ENCODE data around the gene TAPT1. TPM values are rescaled to one million over a fixed set of nuclear protein-coding genes. Genes with fewer than 3 reads are reported as not detected.
"Not testable (repeated sequence)": the region's sequence is repeated elsewhere in the genome, so short reads cannot be mapped to it uniquely, and the experiment has no call there.

The TAPT1 gene, protein sequence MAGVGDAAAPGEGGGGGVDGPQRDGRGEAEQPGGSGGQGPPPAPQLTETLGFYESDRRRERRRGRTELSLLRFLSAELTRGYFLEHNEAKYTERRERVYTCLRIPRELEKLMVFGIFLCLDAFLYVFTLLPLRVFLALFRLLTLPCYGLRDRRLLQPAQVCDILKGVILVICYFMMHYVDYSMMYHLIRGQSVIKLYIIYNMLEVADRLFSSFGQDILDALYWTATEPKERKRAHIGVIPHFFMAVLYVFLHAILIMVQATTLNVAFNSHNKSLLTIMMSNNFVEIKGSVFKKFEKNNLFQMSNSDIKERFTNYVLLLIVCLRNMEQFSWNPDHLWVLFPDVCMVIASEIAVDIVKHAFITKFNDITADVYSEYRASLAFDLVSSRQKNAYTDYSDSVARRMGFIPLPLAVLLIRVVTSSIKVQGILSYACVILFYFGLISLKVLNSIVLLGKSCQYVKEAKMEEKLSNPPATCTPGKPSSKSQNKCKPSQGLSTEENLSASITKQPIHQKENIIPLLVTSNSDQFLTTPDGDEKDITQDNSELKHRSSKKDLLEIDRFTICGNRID
- 10 to 100 TPM; 32.6 to 34.4 TPM for total RNA-seq

DNA sequence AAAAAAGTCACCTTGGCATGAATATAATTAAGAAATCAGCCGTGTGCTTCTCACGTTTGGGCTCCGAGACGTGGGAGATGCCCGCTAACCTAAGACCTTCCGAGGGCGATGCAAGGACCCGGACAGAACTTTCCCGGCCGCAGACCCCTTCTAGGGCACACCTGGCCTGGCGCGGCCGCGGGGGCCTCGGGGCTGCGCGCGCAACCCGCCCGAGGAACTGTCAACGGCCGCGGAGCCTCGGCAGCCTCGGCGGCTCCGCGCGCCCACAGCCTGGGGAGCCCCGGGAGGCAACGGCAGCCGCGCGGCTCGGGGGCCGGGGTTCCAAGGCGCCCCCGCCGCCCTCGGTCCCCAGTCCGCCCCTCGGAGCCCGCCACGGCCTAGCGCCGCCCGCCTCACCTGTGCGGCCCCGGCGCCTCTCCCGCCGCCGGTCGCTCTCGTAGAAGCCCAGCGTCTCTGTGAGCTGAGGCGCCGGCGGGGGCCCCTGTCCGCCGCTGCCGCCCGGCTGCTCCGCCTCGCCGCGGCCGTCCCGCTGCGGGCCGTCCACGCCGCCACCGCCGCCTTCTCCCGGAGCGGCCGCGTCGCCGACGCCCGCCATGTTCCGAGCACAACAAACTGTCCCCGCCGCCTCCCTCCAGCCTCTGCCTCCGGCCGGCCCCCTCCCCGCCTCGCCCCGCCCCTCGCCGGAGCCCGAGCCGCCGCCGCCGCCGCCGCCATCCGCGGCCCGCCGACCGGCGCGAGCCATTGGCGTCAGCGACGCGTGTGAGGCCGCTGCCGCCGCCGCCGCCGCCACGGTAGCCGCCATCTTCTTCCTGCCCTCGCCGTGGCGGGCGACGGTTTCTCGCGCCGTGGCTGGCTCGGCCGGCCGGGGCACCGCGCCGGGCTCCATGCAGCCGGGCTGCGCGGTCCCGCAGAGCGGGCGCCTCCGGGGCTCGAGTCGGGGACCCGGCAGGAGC, at the start of gene TAPT1:
TSS of gene TAPT1 (minus strand) at position 609 of the 953 bp plus-strand sequence. CDS start at position 595, 14 bp downstream.
- intact Hi-C loops (cut with DNase I, micrococcal nuclease): loop anchor here (1.0 to 10.0 kb wide), 15 partner anchors 9 to 1796 kb away; partner anchors contain the start of genes CD38 (in 2 of the 2), CPEB2 (in 2 of the 2), FBXL5 (in 2 of the 2) and DCAF16 (in 1 of the 2)
- peak within 1 kb of the TSS; percentile 90 for H3K4me3 Mint-ChIP-seq
- peak within 1 kb of the TSS; percentile 98 for H3K27ac Mint-ChIP-seq
- DNase-seq: peak; percentile 89
- ChIA-PET CTCF (interaction anchor here (1.5 to 2.4 kb wide), 3 partner anchors 16 to 38 kb away, joined by 5 to 18 read pairs (median 8); no protein-coding TSS in a partner anchor), POLR2A (no interaction called here)
- ATAC-seq: peak; percentile 80
- H3K36me3 Mint-ChIP-seq (ENCODE audit: low read depth): peaks cover 24% of the 10 kb centered on the region
- no peaks in the 10 kb centered on the region for H3K27me3 Mint-ChIP-seq
- peaks cover 56% of the 10 kb centered on the region for H3K4me1 Mint-ChIP-seq
- H3K9me3 Mint-ChIP-seq (ENCODE audit: low read depth): no peaks in the 10 kb centered on the region

DNA sequence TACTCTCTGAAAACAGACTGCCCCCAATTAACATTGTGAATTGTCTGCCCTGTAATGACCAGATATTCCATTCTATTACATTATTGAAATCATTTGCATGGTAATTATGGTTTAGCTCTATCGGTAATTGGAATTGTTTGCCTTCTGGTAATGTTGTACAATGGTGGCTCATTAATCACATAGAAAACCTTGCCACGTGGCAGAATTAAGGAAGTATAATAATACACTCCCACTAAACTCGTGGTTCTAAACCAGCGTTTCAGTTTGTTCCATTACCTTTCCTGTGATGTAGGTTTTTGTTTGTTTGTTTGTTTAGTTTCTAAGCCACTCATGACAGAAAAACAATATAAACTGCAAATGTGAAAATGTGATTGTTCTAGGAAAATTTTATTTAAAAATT, 45.1 kb upstream of the TAPT1 start:
- intact Hi-C loops (cut with DNase I, micrococcal nuclease): no loop called here

DNA sequence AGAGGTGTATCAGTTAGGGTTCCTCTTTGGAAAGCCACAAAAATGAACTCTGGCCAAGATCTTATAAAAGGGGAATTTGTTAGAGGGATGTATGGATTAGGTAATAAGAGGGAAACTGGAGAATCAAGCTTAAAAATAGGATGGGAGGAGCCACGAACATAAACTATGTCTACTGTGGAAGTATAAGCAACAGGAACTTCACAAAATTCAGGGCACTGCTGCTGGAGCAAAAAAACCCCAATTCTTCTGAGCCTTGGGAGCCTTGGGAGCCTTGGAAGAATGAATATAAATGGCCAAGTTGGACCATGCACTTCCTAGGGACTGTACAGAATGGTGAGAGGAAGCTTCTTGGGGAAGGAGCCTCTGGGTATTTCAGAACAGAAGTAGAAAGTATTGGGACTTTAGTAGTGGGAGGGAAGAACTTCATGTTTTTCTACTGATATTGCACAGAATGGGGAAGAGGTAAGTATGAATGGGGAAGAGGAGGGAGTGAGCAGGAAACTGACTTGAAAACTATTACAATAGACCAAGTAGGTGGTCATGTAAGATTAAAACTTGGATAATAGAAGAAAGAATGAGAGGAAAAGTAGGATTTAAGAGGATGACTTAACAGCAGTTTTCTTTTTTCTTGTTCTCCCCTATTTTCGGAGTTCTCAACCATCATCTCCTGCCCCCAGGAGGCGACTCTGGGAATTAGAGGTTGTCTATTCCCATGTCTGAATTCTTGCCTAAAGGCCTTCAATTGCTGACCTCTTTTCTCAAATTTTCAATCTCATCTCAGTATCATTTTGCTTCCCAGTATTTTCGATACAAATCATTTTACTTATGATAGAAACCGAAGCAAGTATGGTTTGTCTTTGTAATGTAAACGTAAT, 44.4 kb upstream of the TAPT1 start:
- Mint-ChIP-seq H3K36me3 (ENCODE audit: low read depth) (no peaks in the 10 kb centered on the region), H3K4me3 (no peak overlapping the region), H3K4me1 (peaks cover 3% of the 10 kb centered on the region), H3K27me3 (no peaks in the 10 kb centered on the region), H3K9me3 (ENCODE audit: low read depth) (no peaks in the 10 kb centered on the region), H3K27ac (no peak overlapping the region)
- intact Hi-C loops (cut with DNase I, micrococcal nuclease): no loop called here
- ChIA-PET CTCF (interaction anchor here (1.4 kb wide), 1 partner anchor 65 kb away, joined by 3 read pairs; no protein-coding TSS in a partner anchor), POLR2A (no interaction called here)
- no peak for DNase-seq
- ATAC-seq: no peak

More for the DNA sequence above, 45.1 kb upstream of the TAPT1 start:
- H3K9me3 Mint-ChIP-seq (ENCODE audit: low read depth): peaks cover 5% of the 10 kb centered on the region
- peaks cover 3% of the 10 kb centered on the region for H3K4me1 Mint-ChIP-seq
- ChIA-PET POLR2A (no interaction called here), CTCF (interaction anchor here (1.4 kb wide), 1 partner anchor 66 kb away, joined by 3 read pairs; no protein-coding TSS in a partner anchor)
- DNase-seq (no peak), ATAC-seq (no peak)
- H3K27me3 Mint-ChIP-seq: no peaks in the 10 kb centered on the region
- H3K36me3 Mint-ChIP-seq (ENCODE audit: low read depth): no peaks in the 10 kb centered on the region
- no peak overlapping the region for H3K4me3 Mint-ChIP-seq
- no peak overlapping the region for H3K27ac Mint-ChIP-seq

DNA sequence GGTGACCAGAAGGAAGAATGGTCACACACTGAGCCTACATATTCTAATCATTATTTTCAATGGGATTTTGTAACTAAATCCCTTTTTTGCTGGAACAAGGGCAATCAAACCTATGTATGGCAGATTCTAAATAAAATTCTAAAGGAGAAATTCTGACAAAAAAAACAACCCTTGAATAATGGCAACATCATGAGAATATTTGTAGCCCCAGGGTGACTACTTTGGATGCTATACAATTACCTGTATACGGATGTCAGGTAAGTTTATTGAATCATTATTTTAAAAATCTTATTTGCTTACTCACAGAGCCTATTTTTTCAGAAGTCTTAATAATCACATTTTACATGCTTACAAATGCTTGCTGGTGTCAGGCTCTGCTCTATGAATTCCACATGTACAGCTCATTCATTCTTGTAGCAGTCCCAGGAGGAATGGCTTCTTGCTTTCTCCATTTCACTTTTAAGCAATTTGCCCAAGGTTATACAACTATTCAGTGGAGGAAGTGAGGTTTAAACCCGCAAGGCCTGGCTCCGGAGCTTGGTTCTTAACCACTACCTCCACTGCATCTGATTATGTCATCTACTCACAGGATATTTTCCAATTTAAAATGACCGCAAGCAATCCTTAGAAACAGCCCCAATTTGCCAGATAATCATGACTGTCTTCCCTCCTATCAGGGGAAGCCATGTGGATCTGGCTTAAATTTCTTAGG, 43.6 kb upstream of the TAPT1 start:
- POLR2A ChIA-PET; H3K27ac Mint-ChIP-seq; H3K27me3 Mint-ChIP-seq; H3K4me3 Mint-ChIP-seq; H3K36me3 Mint-ChIP-seq (ENCODE audit: low read depth); DNase-seq; H3K4me1 Mint-ChIP-seq; H3K9me3 Mint-ChIP-seq (ENCODE audit: low read depth); ATAC-seq: not testable (repeated sequence)
- intact Hi-C loops (cut with DNase I, micrococcal nuclease): loop anchor here (5.0 to 10.0 kb wide), 2 partner anchors 385 to 463 kb away; no protein-coding TSS in a partner anchor
- CTCF ChIA-PET: interaction anchor here (0.8 to 1.4 kb wide), 2 partner anchors 65 to 242 kb away, joined by 3 read pairs; no protein-coding TSS in a partner anchor

GRCh38 chr4:16269240-16269639, 43.0 kb upstream of the TAPT1 start:
- peaks cover 3% of the 10 kb centered on the region for H3K4me1 Mint-ChIP-seq
- ATAC-seq (no peak), DNase-seq (no peak)
- H3K27me3 Mint-ChIP-seq: no peaks in the 10 kb centered on the region
- no peaks in the 10 kb centered on the region for H3K9me3 Mint-ChIP-seq (ENCODE audit: low read depth)
- H3K4me3 Mint-ChIP-seq: no peak overlapping the region
- POLR2A ChIA-PET: no interaction called here
- intact Hi-C loops (cut with DNase I, micrococcal nuclease): loop anchor here (5.0 to 10.0 kb wide), 2 partner anchors 384 to 462 kb away; no protein-coding TSS in a partner anchor
- no peak overlapping the region for H3K27ac Mint-ChIP-seq
- H3K36me3 Mint-ChIP-seq (ENCODE audit: low read depth): no peaks in the 10 kb centered on the region
- CTCF ChIA-PET: interaction anchor here (0.8 kb wide), 1 partner anchor 241 kb away, joined by 3 read pairs; no protein-coding TSS in a partner anchor

- DNase-seq: no peak
- Mint-ChIP-seq H3K27ac (no peak overlapping the region), H3K9me3 (ENCODE audit: low read depth) (no peaks in the 10 kb centered on the region), H3K27me3 (no peaks in the 10 kb centered on the region), H3K4me1 (peaks cover 3% of the 10 kb centered on the region), H3K36me3 (ENCODE audit: low read depth) (no peaks in the 10 kb centered on the region), H3K4me3 (no peak overlapping the region)
- intact Hi-C loops (cut with DNase I, micrococcal nuclease): loop anchor here (5.0 to 10.0 kb wide), 2 partner anchors 383 to 461 kb away; no protein-coding TSS in a partner anchor
- ATAC-seq: no peak
- ChIA-PET CTCF (interaction anchor here (0.9 to 5.9 kb wide), 3 partner anchors 18 to 238 kb away, joined by 3 to 56 read pairs (median 5); no protein-coding TSS in a partner anchor), POLR2A (no interaction called here)
Measured at GRCh38 chr4:16268290-16268689, 42.0 kb upstream of the TAPT1 start.

DNA sequence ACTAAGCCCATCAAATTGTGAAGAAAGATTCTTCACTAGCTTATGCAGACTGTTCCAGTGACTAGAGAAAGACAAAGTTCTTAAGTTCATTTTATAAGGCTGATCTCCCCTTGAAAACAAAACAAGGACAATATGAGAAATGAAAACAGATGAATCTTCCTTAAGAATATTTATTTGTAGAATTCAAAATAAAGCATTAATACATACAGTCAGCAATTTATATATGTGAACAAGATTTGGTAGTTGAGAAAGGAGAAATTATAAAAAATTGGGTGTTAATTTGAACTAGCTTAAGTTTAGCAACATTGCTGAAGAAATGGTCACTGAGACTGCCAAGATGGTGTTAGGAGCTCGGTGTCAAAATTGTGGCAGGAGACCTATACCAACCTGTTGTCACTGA, 41.4 kb upstream of the TAPT1 start:
- intact Hi-C loops (cut with DNase I, micrococcal nuclease): loop anchor here (5.0 to 10.0 kb wide), 2 partner anchors 383 to 460 kb away; no protein-coding TSS in a partner anchor
- no peak for ATAC-seq
- H3K27me3 Mint-ChIP-seq: no peaks in the 10 kb centered on the region
- ChIA-PET POLR2A (interaction anchor here (0.7 kb wide), 1 partner anchor 62 kb away, joined by 3 read pairs; no protein-coding TSS in a partner anchor), CTCF (interaction anchor here (0.9 to 5.9 kb wide), 4 partner anchors 18 to 385 kb away, joined by 3 to 56 read pairs (median 7); no protein-coding TSS in a partner anchor)
- H3K4me1 Mint-ChIP-seq: peaks cover 3% of the 10 kb centered on the region
- DNase-seq: no peak
- H3K36me3 Mint-ChIP-seq (ENCODE audit: low read depth): no peaks in the 10 kb centered on the region
- H3K9me3 Mint-ChIP-seq (ENCODE audit: low read depth): no peaks in the 10 kb centered on the region
- no peak overlapping the region for H3K4me3 Mint-ChIP-seq
- no peak overlapping the region for H3K27ac Mint-ChIP-seq

GRCh38 chr4:16265820-16266219, 39.5 kb upstream of the TAPT1 start:
- ChIA-PET CTCF (interaction anchor here (0.5 to 5.9 kb wide), 12 partner anchors 12 to 460 kb away, joined by 3 to 56 read pairs (median 6); no protein-coding TSS in a partner anchor), POLR2A (no interaction called here)
- ATAC-seq (no peak), DNase-seq (no peak)
- Mint-ChIP-seq H3K27me3 (no peaks in the 10 kb centered on the region), H3K4me1 (peaks cover 14% of the 10 kb centered on the region), H3K4me3 (no peak overlapping the region), H3K9me3 (ENCODE audit: low read depth) (no peaks in the 10 kb centered on the region), H3K27ac (no peak overlapping the region), H3K36me3 (ENCODE audit: low read depth) (no peaks in the 10 kb centered on the region)
- intact Hi-C loops (cut with DNase I, micrococcal nuclease): loop anchor here (1.0 to 10.0 kb wide), 6 partner anchors 61 to 459 kb away; partner anchors contain the start of gene FGFBP2 (in 1 of the 2)

- no peak for DNase-seq
- Mint-ChIP-seq H3K4me3 (no peak overlapping the region), H3K36me3 (ENCODE audit: low read depth) (no peaks in the 10 kb centered on the region), H3K9me3 (ENCODE audit: low read depth) (no peaks in the 10 kb centered on the region), H3K27me3 (no peaks in the 10 kb centered on the region), H3K27ac (no peak overlapping the region), H3K4me1 (peaks cover 19% of the 10 kb centered on the region)
- ChIA-PET POLR2A (no interaction called here), CTCF (interaction anchor here (0.7 to 5.9 kb wide), 38 partner anchors 10 to 528 kb away, joined by 3 to 56 read pairs (median 4); partner anchors contain the start of genes FGFBP2 and TAPT1)
- peak; percentile 66 for ATAC-seq
- intact Hi-C loops (cut with DNase I, micrococcal nuclease): loop anchor here (1.0 to 10.0 kb wide), 7 partner anchors 37 to 457 kb away; partner anchors contain the start of genes FGFBP2 (in 1 of the 2) and TAPT1 (in 1 of the 2)
Measured at GRCh38 chr4:16264798-16265197, 38.5 kb upstream of the TAPT1 start.
